CD4-positive, alpha-beta memory T cell (primary cell): ENCODE data around the gene PLOD1. TPM values are rescaled to one million over a fixed set of nuclear protein-coding genes. Genes with fewer than 3 reads are reported as not detected.
"Not testable (repeated sequence)": the region's sequence is repeated elsewhere in the genome, so short reads cannot be mapped to it uniquely, and the experiment has no call there.

ENCODE experiments used
- CTCF ChIA-PET: fragments of 350-600 bp; sonication (Branson Sonifier 250); formaldehyde crosslinking; loops from one replicate; lab custom pipeline; 2021; ENCODE audit warnings: inconsistent platforms; ENCODE audit not compliant: partially characterized antibody; lab: Charles Lee
- POLR2A ChIA-PET: fragments of 350-600 bp; sonication (Branson Sonifier 250); formaldehyde crosslinking; loops from one replicate; lab custom pipeline; 2021; ENCODE audit not compliant: partially characterized antibody; lab: Charles Lee
- DNase-seq, 5 donors: peaks; one replicate each; pipeline versions ENCODE4 v3.0.0 to v3.0.0-alpha.2; 2020 to 2022; ENCODE audit warnings: mixed read lengths in 1 of 5
- H3K27ac ChIP-seq: one replicate; pipeline ENCODE4 v1.7.0; 2013; ENCODE audit warnings: low read depth, low read length
- H3K27me3 ChIP-seq: 2 replicates; pipeline ENCODE4 v1.7.0; 2013; ENCODE audit warnings: mild to moderate bottlenecking, low read length, moderate library complexity; ENCODE audit not compliant: insufficient read depth
- H3K36me3 ChIP-seq: 2 replicates; pipeline ENCODE4 v1.7.0; 2013; ENCODE audit warnings: mild to moderate bottlenecking, low read length, moderate library complexity; ENCODE audit not compliant: insufficient read depth
- H3K4me1 ChIP-seq: 2 replicates; pipeline ENCODE4 v1.7.0; 2013; ENCODE audit warnings: mild to moderate bottlenecking, low read length, moderate library complexity; ENCODE audit not compliant: insufficient read depth
- H3K4me3 ChIP-seq, 2 donors: one replicate each; pipeline ENCODE4 v1.7.0; 2013; ENCODE audit warnings: low read length in 2 of 2, mild to moderate bottlenecking in 1 of 2
- H3K9me3 ChIP-seq, 2 donors: one replicate each; pipeline ENCODE4 v1.7.0; 2013; ENCODE audit warnings: low read length in 2 of 2, control low read depth in 1 of 2; ENCODE audit not compliant: control insufficient read depth in 1 of 2
- H3K27ac Mint-ChIP-seq, 7 donors: one replicate each; pipeline ENCODE4 v1.8.0; 2020 to 2021; ENCODE audit warnings: mixed read lengths in 7 of 7, mild to moderate bottlenecking in 6 of 7, inconsistent platforms in 3 of 7, moderate library complexity in 3 of 7
- H3K27me3 Mint-ChIP-seq, 2 donors: one replicate each; pipeline ENCODE4 v1.8.0; 2020 to 2021; ENCODE audit warnings: mixed read lengths in 2 of 2
- H3K36me3 Mint-ChIP-seq, 2 donors: one replicate each; pipeline ENCODE4 v1.8.0; 2020 to 2021; ENCODE audit warnings: mixed read lengths in 2 of 2, inconsistent platforms in 1 of 2, mild to moderate bottlenecking in 1 of 2
- H3K4me1 Mint-ChIP-seq, 4 donors: one replicate each; pipeline ENCODE4 v1.8.0; 2020 to 2021; ENCODE audit warnings: mixed read lengths in 4 of 4, mild to moderate bottlenecking in 1 of 4
- H3K4me3 Mint-ChIP-seq, 8 donors: one replicate each; pipeline ENCODE4 v1.8.0; 2020 to 2021; ENCODE audit warnings: mixed read lengths in 8 of 8, mild to moderate bottlenecking in 7 of 8, moderate library complexity in 6 of 8, inconsistent platforms in 3 of 8
- H3K9me3 Mint-ChIP-seq, 8 donors: one replicate each; pipeline ENCODE4 v1.8.0; 2020 to 2021; ENCODE audit warnings: mixed read lengths in 8 of 8, mild to moderate bottlenecking in 5 of 8, inconsistent platforms in 3 of 8, moderate library complexity in 1 of 8
- intact Hi-C: fragments of 100-400 bp; cut with micrococcal nuclease; formaldehyde crosslinking; loops from one replicate; pipeline ENCODE4 v1.15.1; 2023
- polyA plus RNA-seq, 2 donors: library from polyadenylated mRNA; unstranded; fragments of 300-500 nt; fragmentation: Illumina TruSeq; gene quantifications; one replicate each; pipeline ENCODE4 v1.2.3, GENCODE V29; 2021
- total RNA-seq, 2 experiments: library from RNA; stranded (reverse); gene quantifications; one replicate each; pipeline ENCODE4 v1.2.3, GENCODE V29; 2021

PLOD1 gene
- total and polyA plus RNA-seq, 4 experiments from 2014 or later: 2.5 to 3.6 (median 2.8) TPM

DNA sequence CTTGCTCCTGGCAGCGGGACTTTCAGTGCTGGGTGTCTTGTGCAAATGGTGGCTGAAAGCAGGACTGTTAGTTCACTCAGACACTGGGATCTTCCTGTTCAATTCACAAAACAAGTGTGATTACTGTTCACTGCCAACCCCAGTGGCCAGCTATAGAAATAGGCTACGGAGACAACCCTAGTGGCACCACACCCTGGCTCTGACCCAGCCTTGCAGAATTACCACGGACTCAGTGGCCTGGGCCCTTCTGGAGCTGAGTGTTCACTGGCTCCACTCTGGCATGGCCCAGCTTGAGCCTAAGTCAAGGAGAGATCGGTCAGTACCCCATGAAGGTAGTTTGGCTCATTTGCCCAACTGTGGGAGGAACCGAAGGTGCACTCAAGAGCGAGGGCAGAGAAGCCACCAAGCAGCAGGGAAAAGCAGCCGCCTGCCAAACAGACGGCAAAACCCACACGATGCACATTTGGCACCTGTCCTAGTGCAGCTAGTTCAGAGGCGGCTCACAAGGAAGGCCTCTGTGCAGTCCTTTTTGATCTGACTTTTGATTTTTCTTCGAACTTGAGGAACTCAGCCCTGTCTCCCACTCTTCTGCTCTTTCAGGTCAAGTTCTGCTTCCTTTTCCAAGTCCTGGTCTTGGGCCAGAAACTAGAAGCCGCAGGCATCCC is 14.1 kb upstream of the PLOD1 start:
- ChIA-PET POLR2A (interaction anchor here (4.4 kb wide), 1 partner anchor 11 kb away, joined by 41 read pairs; no protein-coding TSS in a partner anchor), CTCF (no interaction called here)
- Histone ChIP-seq H3K4me1 (peaks cover 37% of the 10 kb centered on the region), H3K9me3 (no peaks in the 10 kb centered on the region), H3K36me3 (peaks cover 31% of the 10 kb centered on the region), H3K27me3 (no peaks in the 10 kb centered on the region), H3K27ac (no peak overlapping the region), H3K4me3 (no peak overlapping the region)
- Mint-ChIP-seq H3K27me3 (no peaks in the 10 kb centered on the region), H3K4me1 (peaks cover 24 to 52% (median 34%) of the 10 kb centered on the region in 4 donors), H3K27ac (peak overlapping the region in 1 of 7 donors; percentile 56), H3K4me3 (peak overlapping the region in 1 of 8 donors; percentile 30), H3K36me3 (peaks cover 20 to 53% of the 10 kb centered on the region in 2 donors), H3K9me3 (no peaks in the 10 kb centered on the region)
- no peak for DNase-seq
- intact Hi-C loops: no loop called here

DNA sequence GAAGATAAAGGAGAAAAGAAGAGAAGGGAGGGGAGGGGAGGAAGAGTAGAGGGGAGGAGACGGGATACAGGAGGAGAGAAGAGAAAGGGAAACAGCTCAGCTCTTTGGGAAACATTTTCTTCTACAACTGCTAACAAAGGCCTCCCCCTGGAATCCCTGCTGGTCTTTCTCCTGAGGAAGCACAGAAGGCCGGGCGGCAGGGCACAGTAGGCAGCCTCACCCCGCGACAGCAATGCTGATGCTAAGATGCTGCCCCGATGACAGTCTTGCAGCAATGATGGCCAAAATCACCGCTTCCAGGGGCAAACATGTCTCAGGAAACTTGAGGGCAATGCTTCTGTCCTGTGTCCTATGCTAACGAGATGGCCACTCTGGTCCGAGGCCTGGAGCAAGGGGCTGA is 13.5 kb upstream of the PLOD1 start:
- Histone ChIP-seq H3K27me3 (no peaks in the 10 kb centered on the region), H3K4me3 (no peak overlapping the region), H3K36me3 (peaks cover 31% of the 10 kb centered on the region), H3K9me3 (no peaks in the 10 kb centered on the region), H3K27ac (no peak overlapping the region), H3K4me1 (peaks cover 37% of the 10 kb centered on the region)
- H3K4me3 Mint-ChIP-seq: peak overlapping the region in 1 of 8 donors; percentile 30
- peaks cover 20 to 53% of the 10 kb centered on the region in 2 donors for H3K36me3 Mint-ChIP-seq
- POLR2A ChIA-PET: interaction anchor here (2.1 kb wide), 2 partner anchors 11 to 13 kb away, joined by 9 to 26 read pairs; no protein-coding TSS in a partner anchor
- intact Hi-C loops: no loop called here
- no peaks in the 10 kb centered on the region for H3K27me3 Mint-ChIP-seq
- DNase-seq: no peak
- no peaks in the 10 kb centered on the region for H3K9me3 Mint-ChIP-seq
- CTCF ChIA-PET: no interaction called here
- no peak overlapping the region for H3K27ac Mint-ChIP-seq
- H3K4me1 Mint-ChIP-seq: peaks cover 24 to 52% (median 34%) of the 10 kb centered on the region in 4 donors

DNA sequence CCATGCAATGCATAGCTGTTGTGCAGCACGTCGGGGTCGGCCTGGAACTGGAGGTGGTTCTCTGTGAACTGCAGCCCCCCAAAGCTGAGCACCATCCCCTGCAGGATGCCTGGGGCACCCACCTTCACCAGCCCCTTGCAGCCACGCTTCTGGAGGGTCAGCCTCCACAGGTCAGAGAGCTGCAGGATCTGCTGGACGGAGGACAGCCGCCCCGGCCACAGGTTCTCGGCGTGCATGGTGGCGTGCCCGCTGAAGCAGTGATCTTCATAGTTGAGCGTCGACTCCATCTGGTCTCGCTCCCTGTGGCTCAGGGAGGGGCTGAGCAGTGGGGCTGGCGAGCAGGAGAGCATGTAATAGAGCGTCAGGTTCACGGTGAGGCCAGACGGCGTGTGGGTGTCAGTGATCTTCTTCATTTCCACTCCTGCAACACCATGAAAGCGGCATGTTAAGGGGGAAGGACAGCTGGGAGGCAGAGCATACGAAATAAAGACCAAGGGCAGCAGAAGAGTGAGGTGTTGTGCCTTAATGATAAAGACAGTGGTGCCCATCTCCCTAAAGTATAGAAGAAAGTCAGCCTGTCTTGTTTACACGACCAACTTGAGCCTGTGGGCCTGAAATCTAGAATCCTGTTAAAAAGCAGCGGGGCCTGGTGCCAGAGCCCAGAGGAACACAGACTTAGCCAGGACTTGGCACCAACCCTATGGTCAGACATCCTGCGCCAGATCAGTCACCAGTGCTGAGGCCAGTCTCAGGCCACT is 11.3 kb upstream of the PLOD1 start:
- Mint-ChIP-seq H3K27ac (peak overlapping the region in 5 of 7 donors; percentile 25 to 81 (median 72)), H3K4me1 (peaks cover 29 to 61% (median 40%) of the 10 kb centered on the region in 4 donors), H3K4me3 (peak overlapping the region; percentile 36 to 94 (median 88)), H3K9me3 (peaks cover 0 to 3% (median 0%) of the 10 kb centered on the region in 8 donors), H3K27me3 (no peaks in the 10 kb centered on the region), H3K36me3 (peaks cover 20 to 47% of the 10 kb centered on the region in 2 donors)
- peaks cover 31% of the 10 kb centered on the region for H3K36me3 ChIP-seq
- H3K27ac ChIP-seq: no peak overlapping the region
- H3K4me3 ChIP-seq: no peak overlapping the region
- ChIA-PET POLR2A (interaction anchor here (1.0 to 2.1 kb wide), 3 partner anchors 13 to 15 kb away, joined by 9 to 26 read pairs (median 11); no protein-coding TSS in a partner anchor), CTCF (interaction anchor here (0.6 kb wide), 1 partner anchor 1883 kb away, joined by 3 read pairs; no protein-coding TSS in a partner anchor)
- H3K27me3 ChIP-seq: no peaks in the 10 kb centered on the region
- DNase-seq: no peak
- intact Hi-C loops: no loop called here
- H3K9me3 ChIP-seq: no peaks in the 10 kb centered on the region
- H3K4me1 ChIP-seq: peaks cover 40% of the 10 kb centered on the region

DNA sequence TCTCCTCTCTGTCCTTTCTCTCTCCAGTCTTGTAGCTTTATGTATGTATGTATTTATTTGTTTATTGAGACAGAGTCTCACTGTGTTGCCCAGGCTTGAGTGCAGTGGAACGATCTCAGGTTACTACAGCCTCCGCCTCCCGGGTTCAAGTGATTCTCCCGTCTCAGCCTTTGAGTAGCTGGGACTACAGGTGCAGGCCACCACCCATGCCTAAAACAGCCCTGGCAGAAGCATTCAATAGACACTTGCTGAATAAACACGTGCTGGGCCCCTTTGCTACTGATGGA is 10.7 kb upstream of the PLOD1 start:
- H3K36me3 Mint-ChIP-seq: peaks cover 20 to 42% of the 10 kb centered on the region in 2 donors
- Histone ChIP-seq H3K27me3 (no peaks in the 10 kb centered on the region), H3K36me3 (peaks cover 29% of the 10 kb centered on the region), H3K27ac (no peak overlapping the region), H3K9me3 (no peaks in the 10 kb centered on the region), H3K4me3 (no peak overlapping the region), H3K4me1 (peaks cover 40% of the 10 kb centered on the region)
- H3K9me3 Mint-ChIP-seq: peaks cover 0 to 3% (median 0%) of the 10 kb centered on the region in 8 donors
- H3K27ac Mint-ChIP-seq: peak overlapping the region in 6 of 7 donors; percentile 37 to 81 (median 54)
- ChIA-PET POLR2A (interaction anchor here (1.0 kb wide), 1 partner anchor 14 kb away, joined by 11 read pairs; no protein-coding TSS in a partner anchor), CTCF (interaction anchor here (0.6 kb wide), 1 partner anchor 1883 kb away, joined by 3 read pairs; no protein-coding TSS in a partner anchor)
- H3K4me3 Mint-ChIP-seq: peak overlapping the region in 7 of 8 donors; percentile 85 to 94 (median 89)
- intact Hi-C loops: no loop called here
- DNase-seq: no peak
- peaks cover 29 to 61% (median 40%) of the 10 kb centered on the region in 4 donors for H3K4me1 Mint-ChIP-seq
- no peaks in the 10 kb centered on the region for H3K27me3 Mint-ChIP-seq

DNA sequence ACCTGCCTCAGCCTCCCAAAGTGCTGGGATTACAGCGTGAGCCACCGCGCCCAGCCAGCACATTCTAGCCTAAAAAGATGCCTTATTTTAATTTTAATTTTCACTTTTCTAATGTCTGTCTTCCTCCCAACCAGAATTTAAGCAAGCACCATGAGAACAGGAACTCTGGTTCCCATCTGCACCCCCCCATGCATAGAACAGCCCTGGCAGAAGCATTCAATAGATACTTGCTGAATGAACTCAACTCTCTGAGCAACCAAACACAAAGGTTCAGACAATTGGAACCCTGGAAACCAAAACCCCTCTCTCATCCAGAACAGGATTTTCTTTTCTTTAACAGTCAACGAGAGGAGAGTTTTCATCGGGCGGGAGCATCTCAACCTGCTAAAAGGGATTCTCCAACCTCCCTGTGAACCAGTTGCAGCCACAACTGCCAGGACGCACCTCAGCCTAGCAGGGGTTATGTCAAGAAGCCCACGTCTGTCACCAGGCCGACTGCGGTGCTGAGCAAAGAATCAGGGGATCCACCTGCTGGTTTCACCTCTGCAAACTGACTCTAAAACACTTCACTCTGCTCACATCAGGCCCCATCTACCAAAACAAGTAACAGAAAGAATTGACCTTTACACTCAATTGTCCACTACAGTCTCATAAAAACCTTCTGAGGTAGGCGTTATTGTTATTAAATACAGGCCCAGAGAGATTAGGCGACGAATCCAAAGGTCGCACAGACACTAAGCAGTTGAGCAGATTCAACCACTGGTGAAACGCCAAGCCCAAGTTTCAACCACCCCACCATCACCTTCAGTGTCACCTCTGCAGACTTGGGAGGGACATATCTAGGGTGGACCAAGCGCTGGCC is 10.0 kb upstream of the PLOD1 start:
- CTCF ChIA-PET: no interaction called here
- Histone ChIP-seq H3K27me3 (no peaks in the 10 kb centered on the region), H3K4me1 (peaks cover 40% of the 10 kb centered on the region), H3K9me3 (no peaks in the 10 kb centered on the region), H3K27ac (peak overlapping the region; percentile 18), H3K4me3 (peak overlapping the region; percentile 4 to 36), H3K36me3 (peaks cover 21% of the 10 kb centered on the region)
- Mint-ChIP-seq H3K27me3 (no peaks in the 10 kb centered on the region), H3K27ac (peak overlapping the region; percentile 11 to 88 (median 54)), H3K9me3 (peaks cover 0 to 3% (median 0%) of the 10 kb centered on the region in 8 donors), H3K4me1 (peaks cover 28 to 61% (median 39%) of the 10 kb centered on the region in 4 donors), H3K36me3 (peaks cover 20 to 37% of the 10 kb centered on the region in 2 donors), H3K4me3 (peak overlapping the region; percentile 85 to 94 (median 88))
- no peak for DNase-seq
- POLR2A ChIA-PET: interaction anchor here (1.0 to 2.3 kb wide), 3 partner anchors 10 to 15 kb away, joined by 4 to 84 read pairs (median 11); partner anchors contain the start of gene PLOD1
- intact Hi-C loops: no loop called here

DNA sequence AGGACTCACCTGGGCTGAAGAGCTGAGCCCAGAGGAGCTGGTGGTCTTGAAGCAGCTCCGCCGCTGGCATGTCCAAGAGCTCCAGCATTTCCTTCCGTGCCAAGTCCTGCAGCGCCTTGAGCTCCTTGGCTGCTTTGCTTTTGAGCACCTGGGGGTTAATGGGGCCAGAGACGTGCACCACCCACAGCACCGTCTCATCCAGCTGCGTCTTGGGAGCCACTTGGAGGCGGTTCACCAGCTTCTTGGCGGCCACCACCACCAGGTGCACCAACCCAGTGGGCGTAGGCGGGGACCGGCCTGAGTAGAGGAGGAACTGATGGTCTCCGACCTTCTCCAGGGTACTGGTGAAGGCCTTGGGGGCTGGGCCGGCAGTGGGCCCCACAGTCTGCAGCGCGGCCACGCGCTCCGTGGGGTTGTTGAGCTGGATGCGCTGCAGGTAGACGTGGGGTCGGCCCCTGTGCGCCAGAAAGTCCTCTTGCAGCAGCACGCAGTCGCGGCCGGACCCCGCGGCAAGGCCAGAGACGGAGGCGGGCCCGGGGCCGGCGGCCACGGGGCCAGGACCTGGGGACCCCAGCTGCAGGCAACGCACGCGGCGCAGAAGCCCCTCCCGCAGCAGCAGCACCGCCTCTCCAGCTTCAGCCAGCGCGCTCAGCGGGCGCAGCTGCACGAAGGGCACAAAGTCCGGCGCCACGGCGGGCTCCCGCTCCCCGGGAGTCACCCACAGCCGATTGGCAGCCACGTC is 9.2 kb upstream of the PLOD1 start:
- POLR2A ChIA-PET: interaction anchor here (1.2 to 2.3 kb wide), 3 partner anchors 9 to 16 kb away, joined by 4 to 84 read pairs (median 4); partner anchors contain the start of gene PLOD1
- H3K27ac ChIP-seq, H3K27me3 ChIP-seq, H3K9me3 ChIP-seq, CTCF ChIA-PET, H3K9me3 Mint-ChIP-seq, H3K27me3 Mint-ChIP-seq, intact Hi-C loops, DNase-seq: not testable (repeated sequence)
- peak overlapping the region in 3 of 7 donors; percentile 27 to 75 (median 35) for H3K27ac Mint-ChIP-seq
- H3K4me1 ChIP-seq: peaks cover 38% of the 10 kb centered on the region
- H3K36me3 Mint-ChIP-seq: peaks cover 14 to 29% of the 10 kb centered on the region in 2 donors
- peaks cover 25 to 55% (median 36%) of the 10 kb centered on the region in 4 donors for H3K4me1 Mint-ChIP-seq
- H3K4me3 ChIP-seq: peak overlapping the region; percentile 4 to 36
- H3K36me3 ChIP-seq: peaks cover 13% of the 10 kb centered on the region
- H3K4me3 Mint-ChIP-seq: peak overlapping the region; percentile 85 to 94 (median 88)
